OCI-LY1 (cell line): ENCODE results near the gene ANKRD16.

ENCODE experiments used
- H2AFZ ChIP-seq: fragments of 200-600 bp; sonication (generic), shearing (Covaris generic); 2 replicates; pipeline ENCODE4 v1.6.0; 2014; ENCODE audit warnings: antibody characterized with exemption, mild to moderate bottlenecking, low read length
- H3F3A ChIP-seq: fragments of 200-600 bp; sonication (generic), shearing (Covaris generic); 2 replicates; pipeline ENCODE4 v1.6.0; 2014; ENCODE audit warnings: mild to moderate bottlenecking, antibody characterized with exemption, low read length, moderate library complexity; ENCODE audit not compliant: insufficient read depth
- H3K27ac ChIP-seq: fragments of 200-600 bp; sonication (generic); 2 replicates; pipeline ENCODE4 v1.5.1; 2014; ENCODE audit warnings: low read length, mixed run types, mild to moderate bottlenecking, low read depth; ENCODE audit not compliant: poor library complexity, severe bottlenecking
- H3K27me3 ChIP-seq: fragments of 200-600 bp; sonication (generic); 2 replicates; pipeline ENCODE4 v1.6.0; 2014; ENCODE audit warnings: antibody characterized with exemption, mild to moderate bottlenecking, low read length, moderate library complexity; ENCODE audit not compliant: insufficient read depth
- H3K36me3 ChIP-seq: fragments of 200-600 bp; sonication (generic); 2 replicates; pipeline ENCODE4 v1.6.1; 2014; ENCODE audit warnings: mild to moderate bottlenecking, antibody characterized with exemption, low read length, moderate library complexity, mixed read lengths; ENCODE audit not compliant: insufficient read depth
- H3K4me1 ChIP-seq: fragments of 200-600 bp; sonication (generic); 2 replicates; pipeline ENCODE4 v1.5.1; 2014; ENCODE audit warnings: mild to moderate bottlenecking, low read length, moderate library complexity; ENCODE audit not compliant: insufficient read depth, severe bottlenecking
- H3K4me2 ChIP-seq: fragments of 200-600 bp; sonication (generic), shearing (Covaris generic); 2 replicates; pipeline ENCODE4 v1.6.1; 2014; ENCODE audit warnings: low read length
- H3K4me3 ChIP-seq: fragments of 200-600 bp; sonication (generic); 2 replicates; pipeline ENCODE4 v1.5.1; 2014; ENCODE audit warnings: low read length, low read depth, mild to moderate bottlenecking, mixed read lengths; ENCODE audit not compliant: poor library complexity, severe bottlenecking
- H3K79me2 ChIP-seq: fragments of 200-600 bp; shearing (Covaris generic); 2 replicates; pipeline ENCODE4 v1.6.1; 2016; ENCODE audit warnings: mixed run types, low read length, mixed read lengths; ENCODE audit not compliant: insufficient read depth
- H3K9ac ChIP-seq: fragments of 200-600 bp; sonication (generic), shearing (Covaris generic); 2 replicates; pipeline ENCODE4 v1.6.1; 2014; ENCODE audit warnings: mild to moderate bottlenecking, low read length, mixed read lengths
- H3K9me2 ChIP-seq: fragments of 200-600 bp; sonication (generic), shearing (Covaris generic); 2 replicates; pipeline ENCODE4 v1.6.1; 2014; ENCODE audit warnings: low read depth, mild to moderate bottlenecking, low read length, mixed read lengths
- H3K9me3 ChIP-seq: fragments of 200-600 bp; shearing (Covaris generic); 2 replicates; pipeline ENCODE4 v1.6.1; 2014; ENCODE audit warnings: low read length, mixed read lengths
- H4K20me1 ChIP-seq: fragments of 200-600 bp; sonication (generic), shearing (Covaris generic); 2 replicates; pipeline ENCODE4 v1.6.0; 2016; ENCODE audit warnings: mild to moderate bottlenecking, low read length; ENCODE audit not compliant: insufficient read depth
- EZH2 ChIP-seq: fragments of 200-600 bp; sonication (generic), shearing (Covaris generic); IDR thresholded peaks from 2 replicates; pipeline ENCODE4 v1.8.0; 2017; ENCODE audit warnings: borderline replicate concordance, mixed run types, mild to moderate bottlenecking, antibody characterized with exemption, low read length, moderate library complexity, mixed read lengths
- TF ChIP-seq, protein P1 (sequence below): fragments of 200-600 bp; sonication (generic), shearing (Covaris generic); IDR thresholded peaks from 2 replicates; pipeline ENCODE4 v1.5.1; 2017; ENCODE audit warnings: mild to moderate bottlenecking, antibody characterized with exemption, low read length, moderate library complexity, mixed read lengths

The ANKRD16 gene

GRCh38 chr10:5930272-5930671, 40.6 kb upstream of the ANKRD16 start:
- TF ChIP-seq, protein P1, sequence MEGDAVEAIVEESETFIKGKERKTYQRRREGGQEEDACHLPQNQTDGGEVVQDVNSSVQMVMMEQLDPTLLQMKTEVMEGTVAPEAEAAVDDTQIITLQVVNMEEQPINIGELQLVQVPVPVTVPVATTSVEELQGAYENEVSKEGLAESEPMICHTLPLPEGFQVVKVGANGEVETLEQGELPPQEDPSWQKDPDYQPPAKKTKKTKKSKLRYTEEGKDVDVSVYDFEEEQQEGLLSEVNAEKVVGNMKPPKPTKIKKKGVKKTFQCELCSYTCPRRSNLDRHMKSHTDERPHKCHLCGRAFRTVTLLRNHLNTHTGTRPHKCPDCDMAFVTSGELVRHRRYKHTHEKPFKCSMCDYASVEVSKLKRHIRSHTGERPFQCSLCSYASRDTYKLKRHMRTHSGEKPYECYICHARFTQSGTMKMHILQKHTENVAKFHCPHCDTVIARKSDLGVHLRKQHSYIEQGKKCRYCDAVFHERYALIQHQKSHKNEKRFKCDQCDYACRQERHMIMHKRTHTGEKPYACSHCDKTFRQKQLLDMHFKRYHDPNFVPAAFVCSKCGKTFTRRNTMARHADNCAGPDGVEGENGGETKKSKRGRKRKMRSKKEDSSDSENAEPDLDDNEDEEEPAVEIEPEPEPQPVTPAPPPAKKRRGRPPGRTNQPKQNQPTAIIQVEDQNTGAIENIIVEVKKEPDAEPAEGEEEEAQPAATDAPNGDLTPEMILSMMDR = no peak
- no peak for TF ChIP-seq EZH2
- H3K4me1 ChIP-seq = no peaks in the 10 kb centered on the region
- no peak overlapping the region for H3K27ac ChIP-seq
- peaks cover 64% of the 10 kb centered on the region for H3K36me3 ChIP-seq
- no peak overlapping the region for H2AFZ ChIP-seq
- no peak overlapping the region for H3K9ac ChIP-seq
- H3K79me2 ChIP-seq = no peaks in the 10 kb centered on the region
- no peaks in the 10 kb centered on the region for H3K27me3 ChIP-seq
- H3K4me2 ChIP-seq = no peak overlapping the region
- H3K9me3 ChIP-seq = no peaks in the 10 kb centered on the region
- H4K20me1 ChIP-seq = no peaks in the 10 kb centered on the region
- H3K9me2 ChIP-seq = no peaks in the 10 kb centered on the region
- no peak overlapping the region for H3K4me3 ChIP-seq
- H3F3A ChIP-seq = no peaks in the 10 kb centered on the region

DNA sequence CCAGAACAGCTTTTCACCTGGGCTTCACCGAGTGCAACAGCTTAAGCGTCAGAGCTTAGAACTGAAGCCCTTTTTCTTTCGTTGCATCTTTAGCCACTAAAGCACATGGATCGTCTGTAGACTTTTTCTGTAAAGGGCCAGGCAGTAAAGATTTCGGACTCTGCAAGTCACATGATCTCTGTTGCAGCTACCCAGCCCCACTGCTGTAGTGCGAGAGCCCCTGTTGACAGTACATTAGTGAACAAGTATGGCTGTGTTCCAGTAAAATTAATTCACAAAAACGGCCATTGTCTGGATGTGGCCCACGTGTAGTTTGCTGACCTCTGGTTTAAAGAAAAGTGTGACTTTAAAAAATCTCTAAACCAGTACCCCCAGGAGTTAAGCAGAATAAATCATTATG, 39.7 kb upstream of the ANKRD16 start:
- Histone ChIP-seq H3K9me2 (no peaks in the 10 kb centered on the region), H3K27me3 (no peaks in the 10 kb centered on the region), H3K4me3 (no peak overlapping the region), H3K9me3 (no peaks in the 10 kb centered on the region), H3K36me3 (peaks cover 68% of the 10 kb centered on the region), H4K20me1 (no peaks in the 10 kb centered on the region), H2AFZ (no peak overlapping the region), H3K4me1 (no peaks in the 10 kb centered on the region), H3K79me2 (no peaks in the 10 kb centered on the region), H3F3A (no peaks in the 10 kb centered on the region), H3K27ac (no peak overlapping the region), H3K4me2 (no peak overlapping the region), H3K9ac (no peak overlapping the region)
- TF ChIP-seq, protein P1 = no peak
- TF ChIP-seq EZH2 = no peak

DNA sequence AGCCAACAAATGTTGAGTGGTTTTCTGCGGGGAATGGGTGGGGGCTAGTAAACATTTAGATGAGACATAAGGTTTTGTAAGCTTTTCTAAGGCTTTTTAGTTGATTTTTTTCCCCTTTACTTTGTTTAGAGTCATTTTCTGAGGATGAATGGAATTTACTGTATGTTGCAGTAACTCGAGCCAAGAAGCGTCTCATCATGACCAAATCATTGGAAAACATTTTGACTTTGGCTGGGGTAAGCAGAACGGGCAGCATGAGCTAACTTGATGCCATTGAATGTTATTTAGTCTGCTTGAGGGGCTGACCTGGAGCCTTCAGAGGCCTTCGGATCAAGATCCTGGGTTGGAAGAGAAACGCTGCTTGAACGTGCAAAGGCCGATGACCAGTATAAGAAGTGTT, 37.6 kb upstream of the ANKRD16 start:
- Histone ChIP-seq H3K9ac (no peak overlapping the region), H2AFZ (no peak overlapping the region), H3K27me3 (no peaks in the 10 kb centered on the region), H3F3A (no peaks in the 10 kb centered on the region), H3K27ac (no peak overlapping the region), H3K9me3 (no peaks in the 10 kb centered on the region), H3K36me3 (peaks cover 81% of the 10 kb centered on the region), H3K9me2 (no peaks in the 10 kb centered on the region), H3K79me2 (no peaks in the 10 kb centered on the region), H3K4me1 (no peaks in the 10 kb centered on the region), H4K20me1 (no peaks in the 10 kb centered on the region), H3K4me3 (no peak overlapping the region), H3K4me2 (no peak overlapping the region)
- TF ChIP-seq EZH2 = no peak
- TF ChIP-seq, protein P1 = no peak
